ENCODE data around the gene OR10A7.
"Not testable (repeated sequence)": the region's sequence is repeated elsewhere in the genome, so short reads cannot be mapped to it uniquely, and the experiment has no call there.

The OR10A7 gene

GRCh38 chr12:55220725-55221124 lies at the start of gene OR10A7:
Gene OR10A7 (plus strand): TSS chr12:55221025. CDS start chr12:55221025, 0 bp downstream.
- no peak for DNase-seq (ENCODE audit: low read depth in 2 of 2)

- DNase-seq (ENCODE audit: low read depth in 2 of 2): no peak
Observed at GRCh38 chr12:55171445-55171844, 49.4 kb upstream of the OR10A7 start.

GRCh38 chr12:55171846-55172245 lies 49.0 kb upstream of the OR10A7 start:
- DNase-seq (ENCODE audit: low read depth in 2 of 2): not testable (repeated sequence)

DNA sequence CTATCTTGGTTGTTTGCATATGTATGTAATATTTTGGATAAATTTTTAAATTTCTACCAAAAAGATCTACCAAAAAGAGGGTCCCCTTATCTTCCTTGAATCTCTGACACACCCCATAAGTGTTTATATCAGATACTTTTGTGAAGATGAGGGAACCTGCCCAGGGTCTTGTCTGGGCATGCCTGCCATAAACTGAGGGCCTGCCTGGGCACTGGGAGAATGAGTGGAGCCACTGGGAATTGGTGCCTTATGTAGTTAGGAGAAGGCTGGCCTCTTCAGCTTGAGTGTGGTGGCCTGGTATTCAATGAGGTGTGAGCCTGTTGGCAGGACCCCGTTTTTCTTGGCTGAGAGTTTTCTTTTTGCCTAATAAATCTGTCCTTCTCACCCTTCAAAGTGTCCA lies 48.1 kb upstream of the OR10A7 start:
- DNase-seq (ENCODE audit: low read depth in 2 of 2): no peak

DNA sequence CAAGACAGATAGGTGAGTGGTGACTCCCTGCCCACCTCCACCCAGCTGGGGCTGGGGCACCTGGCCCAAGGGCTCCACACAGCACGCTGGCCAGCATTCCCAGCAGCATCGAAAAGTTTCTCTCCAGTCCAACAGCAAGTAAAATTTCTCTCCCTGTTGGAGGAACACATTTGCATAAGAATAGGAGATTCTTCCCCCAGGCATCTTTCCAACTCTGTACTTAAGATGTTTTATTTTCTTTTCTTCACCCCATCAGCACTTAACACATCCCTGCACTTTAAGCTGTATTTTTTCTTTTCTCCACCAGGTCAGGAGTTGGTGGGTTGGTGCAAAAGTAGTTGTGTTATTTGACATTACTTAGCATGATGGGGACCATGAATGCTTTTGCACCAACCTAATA lies 47.4 kb upstream of the OR10A7 start:
- no peak for DNase-seq (ENCODE audit: low read depth in 2 of 2)

GRCh38 chr12:55188573-55188972 lies 32.3 kb upstream of the OR10A7 start:
- no peak for DNase-seq (ENCODE audit: low read depth in 2 of 2)

DNA sequence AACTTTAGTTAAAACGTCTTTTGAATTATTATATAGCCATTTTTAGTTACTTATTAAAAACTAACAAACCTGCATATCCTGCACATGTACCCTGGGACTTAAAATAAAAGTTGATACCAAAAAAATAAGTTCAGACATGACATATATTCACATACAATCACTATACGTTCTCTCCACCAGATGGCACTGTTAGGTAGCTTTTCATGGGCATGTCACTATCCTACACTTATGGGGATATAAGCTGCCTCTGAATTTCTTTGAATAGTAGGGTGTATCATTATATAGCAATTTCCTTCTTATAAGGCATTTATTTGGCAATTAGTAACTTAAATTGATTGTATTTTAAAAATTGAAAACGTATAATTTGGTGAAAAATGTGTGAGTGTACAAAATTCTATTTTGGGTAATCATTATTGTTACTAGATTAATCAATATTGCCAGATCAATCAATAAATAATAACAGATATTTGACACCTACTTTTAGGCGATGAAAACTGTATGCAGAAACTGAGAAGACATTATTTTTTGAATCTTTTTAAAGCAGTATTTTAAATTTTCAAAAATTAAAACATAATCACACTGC lies 31.8 kb upstream of the OR10A7 start:
- no peak for DNase-seq (ENCODE audit: low read depth in 2 of 2)

DNA sequence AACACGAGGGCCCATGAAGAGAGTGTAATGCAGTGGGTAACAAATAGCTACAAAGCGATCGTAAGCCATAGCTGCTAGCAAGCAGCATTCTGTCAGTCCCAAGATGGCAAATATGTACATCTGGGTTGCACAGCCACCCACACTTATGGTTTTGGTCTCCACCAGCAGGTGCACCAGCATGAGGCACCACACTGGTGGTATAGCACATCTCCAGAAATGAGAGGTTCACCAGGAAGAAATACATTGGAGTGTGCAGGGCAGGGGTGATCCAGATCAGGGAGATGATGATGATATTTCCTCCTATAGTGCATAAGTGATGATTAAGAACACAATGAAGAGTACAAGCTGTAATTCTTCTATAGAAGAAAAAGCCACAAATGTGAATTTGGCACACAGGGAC lies 26.4 kb upstream of the OR10A7 start:
- no peak for DNase-seq (ENCODE audit: low read depth in 2 of 2)

GRCh38 chr12:55226523-55226922 lies 5.7 kb downstream of the OR10A7 start:
- DNase-seq (ENCODE audit: low read depth in 2 of 2): no peak

DNA sequence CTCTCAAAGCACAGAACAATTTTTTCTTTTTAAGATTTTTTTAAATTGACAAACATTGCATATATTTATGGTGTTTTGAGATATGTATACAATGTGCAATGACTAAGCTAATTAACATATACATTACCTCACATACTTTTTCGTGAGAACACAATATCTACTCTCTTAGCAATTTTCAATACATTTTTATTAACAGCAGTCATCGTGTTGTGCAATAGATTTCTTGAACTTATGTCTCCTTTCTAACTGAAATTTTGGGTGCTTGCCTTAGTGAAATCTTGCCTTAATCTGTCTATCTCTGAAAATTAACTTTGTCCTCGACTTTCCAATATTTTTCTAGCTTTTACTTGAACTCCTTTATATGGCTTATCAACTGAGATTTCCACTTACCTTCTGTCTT lies 6.8 kb downstream of the OR10A7 start:
- no peak for DNase-seq (ENCODE audit: low read depth in 2 of 2)

DNA sequence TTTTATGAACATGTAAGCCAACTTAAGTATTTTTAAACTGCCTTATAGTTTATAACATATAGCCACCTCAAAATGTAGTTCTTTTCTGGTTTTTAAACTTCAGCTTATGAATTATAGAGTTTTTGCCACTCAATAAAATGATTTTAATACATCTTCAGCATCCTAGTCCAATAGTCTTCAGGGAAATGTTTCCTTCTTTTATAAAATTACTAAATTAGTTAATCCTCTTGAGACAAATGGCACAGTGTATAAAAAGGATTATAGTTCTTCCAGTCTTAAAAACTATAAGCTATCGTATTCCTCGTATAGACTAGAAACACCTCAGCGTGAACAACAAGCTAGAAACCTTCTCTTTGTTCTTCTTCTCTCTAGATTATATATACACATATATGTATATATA lies 23.5 kb downstream of the OR10A7 start, which contains the start of gene OR6C74:
Gene OR6C74, plus strand, starts transcription at position 301 of the 400 bp plus-strand sequence. CDS start 2,679 bp downstream, outside the sequence.
- no peak for DNase-seq (ENCODE audit: low read depth in 2 of 2)

GRCh38 chr12:55246159-55246558 lies 25.3 kb downstream of the OR10A7 start:
- DNase-seq (ENCODE audit: low read depth in 2 of 2): no peak

GRCh38 chr12:55250944-55251343 lies 30.1 kb downstream of the OR10A7 start:
- DNase-seq (ENCODE audit: low read depth in 2 of 2): no peak

DNA sequence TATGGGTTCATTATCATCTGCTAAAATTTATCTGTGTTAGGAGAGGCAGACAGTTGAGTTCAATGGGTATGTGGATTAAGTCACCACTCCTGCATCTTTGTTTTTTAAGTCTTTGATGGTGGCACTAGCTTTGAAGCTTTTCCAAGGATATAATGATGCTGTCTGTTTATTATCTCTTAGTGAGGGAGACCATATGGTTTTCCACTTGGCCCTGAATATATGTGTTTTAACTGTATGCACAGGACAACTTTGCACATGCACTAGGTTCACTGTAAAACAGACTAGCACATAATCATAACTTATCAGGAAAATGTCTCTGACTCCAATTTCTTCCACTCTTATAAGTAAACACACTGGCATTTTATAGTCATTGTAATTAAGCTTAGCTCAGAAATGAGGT lies 32.5 kb downstream of the OR10A7 start:
- DNase-seq (ENCODE audit: low read depth in 2 of 2): no peak

- DNase-seq (ENCODE audit: low read depth in 2 of 2): no peak
Observed at GRCh38 chr12:55256831-55257230, 36.0 kb downstream of the OR10A7 start.

GRCh38 chr12:55258303-55258702 lies 37.5 kb downstream of the OR10A7 start:
- DNase-seq (ENCODE audit: low read depth in 2 of 2): no peak
